Ishikawa (cell line): ENCODE results near the gene NPHP4.

Source experiments
- CREB1 ChIP-seq: IDR thresholded peaks from 2 replicates; pipeline ENCODE4 v1.6.1; 2012; ENCODE audit warnings: low read depth
- EGR1 ChIP-seq: IDR thresholded peaks from 2 replicates; pipeline ENCODE4 v1.6.1; 2012
- EP300 ChIP-seq: IDR thresholded peaks from 2 replicates; pipeline ENCODE4 v1.6.1; 2012; ENCODE audit warnings: borderline replicate concordance
- NFIC ChIP-seq: IDR thresholded peaks from 2 replicates; pipeline ENCODE4 v1.6.1; 2012
- RAD21 ChIP-seq: IDR thresholded peaks from 2 replicates; pipeline ENCODE4 v1.6.1; 2012; ENCODE audit warnings: low read depth
- REST ChIP-seq: IDR thresholded peaks from 2 replicates; pipeline ENCODE4 v1.6.1; 2012; ENCODE audit warnings: low read depth, mild to moderate bottlenecking
- TAF1 ChIP-seq: IDR thresholded peaks from 2 replicates; pipeline ENCODE4 v1.6.1; 2012; ENCODE audit warnings: low read depth, mild to moderate bottlenecking
- USF1 ChIP-seq: IDR thresholded peaks from 2 replicates; pipeline ENCODE4 v1.6.1; 2012
- ZBTB7A ChIP-seq: IDR thresholded peaks from 2 replicates; pipeline ENCODE4 v1.6.1; 2012; ENCODE audit warnings: low read depth

GRCh38 chr1:5859766-5860165 is 132.5 kb downstream of the NPHP4 start:
- TF ChIP-seq CREB1 (no peak), NFIC (no peak), REST (no peak), USF1 (no peak), ZBTB7A (no peak), EGR1 (no peak), TAF1 (no peak), EP300 (no peak), RAD21 (no peak)
